WTC11 (cell line): Measurements from ENCODE around the gene ANXA11. TPM values are rescaled to one million over a fixed set of nuclear protein-coding genes. Genes with fewer than 3 reads are reported as not detected.

ENCODE experiments used
- ATAC-seq: fragments of 200-7000 bp; cut with Tn5 transposase; 2 replicates; pipeline ENCODE4 v1.10.0; 2021; ENCODE audit warnings: mild to moderate bottlenecking, moderate library complexity
- CTCF ChIA-PET: fragments of 300-600 bp; sonication (Branson Sonifier 250); formaldehyde crosslinking; loops from one replicate; lab custom pipeline; 2021; ENCODE audit warnings: antibody characterized with exemption; lab: Charles Lee
- POLR2A ChIA-PET: fragments of 350-600 bp; sonication (Branson Sonifier 250); formaldehyde crosslinking; loops from one replicate; lab custom pipeline; 2021; ENCODE audit warnings: antibody characterized with exemption; lab: Charles Lee
- DNase-seq: peaks from one replicate; pipeline ENCODE4 v3.0.0; 2021; ENCODE audit warnings: low spot score
- H3K27ac Mint-ChIP-seq: 2 replicates; pipeline ENCODE4 v1.8.0; 2021; ENCODE audit warnings: mixed read lengths
- H3K27me3 Mint-ChIP-seq: 2 replicates; pipeline ENCODE4 v1.8.0; 2021; ENCODE audit warnings: low read depth, mild to moderate bottlenecking, moderate library complexity, mixed read lengths
- H3K36me3 Mint-ChIP-seq: 2 replicates; pipeline ENCODE4 v1.8.0; 2021; ENCODE audit warnings: mixed read lengths
- H3K4me1 Mint-ChIP-seq: 2 replicates; pipeline ENCODE4 v1.8.0; 2022; ENCODE audit warnings: mixed read lengths
- H3K4me3 Mint-ChIP-seq: 2 replicates; pipeline ENCODE4 v1.8.0; 2021; ENCODE audit warnings: mild to moderate bottlenecking, moderate library complexity, mixed read lengths
- H3K9me3 Mint-ChIP-seq: 2 replicates; pipeline ENCODE4 v1.8.0; 2021; ENCODE audit warnings: mixed read lengths
- IRF2 ChIP-seq: sonication (generic); formaldehyde crosslinking; IDR thresholded peaks from 2 replicates; pipeline ENCODE4 v1.8.0; 2022; ENCODE audit warnings: low read depth, missing genetic modification reagents, borderline replicate concordance
- PRRX2 ChIP-seq: fragments of 250-450 bp; sonication (Bioruptor Pico); IDR thresholded peaks from 2 replicates; pipeline ENCODE4 v1.8.0; 2021; ENCODE audit warnings: mild to moderate bottlenecking
- SMAD4 ChIP-seq: sonication (generic); formaldehyde crosslinking; IDR thresholded peaks from 2 replicates; pipeline ENCODE4 v1.8.0; 2022; ENCODE audit warnings: mild to moderate bottlenecking, missing genetic modification reagents
- SP1 ChIP-seq: sonication (generic); formaldehyde crosslinking; conservative IDR thresholded peaks from 2 replicates; pipeline ENCODE4 v1.8.1; 2022; ENCODE audit warnings: missing genetic modification reagents
- TEAD1 ChIP-seq: sonication (generic); formaldehyde crosslinking; IDR thresholded peaks from 2 replicates; pipeline ENCODE4 v1.8.0; 2022; ENCODE audit warnings: mild to moderate bottlenecking, missing genetic modification reagents
- ZNF121 ChIP-seq: sonication (generic); formaldehyde crosslinking; IDR thresholded peaks from 2 replicates; pipeline ENCODE4 v1.8.0; 2023; ENCODE audit warnings: missing genetic modification reagents
- ZNF263 ChIP-seq: sonication (generic); formaldehyde crosslinking; IDR thresholded peaks from 2 replicates; pipeline ENCODE4 v1.8.1; 2022; ENCODE audit warnings: low read depth, mild to moderate bottlenecking, moderate library complexity, missing genetic modification reagents
- ZNF317 ChIP-seq: sonication (generic); formaldehyde crosslinking; IDR thresholded peaks from 2 replicates; pipeline ENCODE4 v1.8.1; 2023; ENCODE audit warnings: low read depth, mild to moderate bottlenecking, moderate library complexity, missing genetic modification reagents, borderline replicate concordance
- total RNA-seq: library from RNA; stranded (reverse); gene quantifications from 3 replicates; pipeline ENCODE4 v1.2.3, GENCODE V29; 2021
- TF ChIP-seq, protein P1 (sequence below): sonication (generic); formaldehyde crosslinking; IDR thresholded peaks from 2 replicates; pipeline ENCODE4 v1.8.0; 2022; ENCODE audit warnings: missing genetic modification reagents
- TF ChIP-seq, protein P2 (sequence below): sonication (generic); formaldehyde crosslinking; IDR thresholded peaks from 2 replicates; pipeline ENCODE4 v1.8.1; 2022; ENCODE audit warnings: mild to moderate bottlenecking, missing genetic modification reagents, moderate library complexity, borderline replicate concordance
- TF ChIP-seq, protein P3 (sequence below): sonication (generic); formaldehyde crosslinking; IDR thresholded peaks from 2 replicates; pipeline ENCODE4 v1.8.1; 2023; ENCODE audit warnings: mild to moderate bottlenecking, missing genetic modification reagents, moderate library complexity
- TF ChIP-seq, protein P4 (sequence below): sonication (generic); formaldehyde crosslinking; IDR thresholded peaks from 2 replicates; pipeline ENCODE4 v1.8.1; 2023; ENCODE audit warnings: mild to moderate bottlenecking, moderate library complexity, missing genetic modification reagents
- TF ChIP-seq, protein P5 (sequence below): fragments of 250-450 bp; sonication (Bioruptor Pico); IDR thresholded peaks from 2 replicates; pipeline ENCODE4 v1.9.0; 2021; ENCODE audit warnings: mild to moderate bottlenecking
- TF ChIP-seq, protein P6 (sequence below): sonication (generic); formaldehyde crosslinking; IDR thresholded peaks from 2 replicates; pipeline ENCODE4 v1.8.1; 2022; ENCODE audit warnings: low read depth, missing genetic modification reagents, borderline replicate concordance
- TF ChIP-seq, protein P7 (sequence below): sonication (generic); formaldehyde crosslinking; IDR thresholded peaks from 2 replicates; pipeline ENCODE4 v1.8.1; 2023; ENCODE audit warnings: mild to moderate bottlenecking, missing genetic modification reagents

The ANXA11 gene
- total RNA-seq, 1 experiment from 2014 or later = 83.3 TPM

DNA sequence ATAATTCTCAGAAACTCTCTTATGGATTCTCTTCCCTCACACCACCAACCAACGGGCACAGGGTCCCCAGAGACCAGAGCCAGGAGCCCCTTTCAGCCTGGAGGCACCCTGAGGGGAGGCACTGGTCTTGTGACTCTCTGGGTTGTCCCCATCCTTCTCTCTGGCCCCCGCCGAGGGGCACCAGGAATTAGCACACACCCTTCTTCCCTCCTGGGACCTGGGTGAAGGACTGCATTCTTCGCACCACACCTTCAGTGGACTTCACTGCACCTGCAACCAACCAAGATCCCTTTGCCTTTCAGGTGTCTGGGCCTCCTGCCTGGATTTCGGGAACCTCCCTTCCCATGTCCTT, 50.7 kb downstream of the ANXA11 start:
- ChIA-PET POLR2A (interaction anchor here (0.7 kb wide), 1 partner anchor 761 kb away, joined by 3 read pairs; no protein-coding TSS in a partner anchor), CTCF (interaction anchor here (3.0 kb wide), 1 partner anchor 11 kb away, joined by 10 read pairs; no protein-coding TSS in a partner anchor)
- no peak overlapping the region for H3K4me3 Mint-ChIP-seq

More for the DNA sequence above, 50.7 kb downstream of the ANXA11 start:
- TF ChIP-seq ZNF263 = no peak
- TF ChIP-seq, protein P1, sequence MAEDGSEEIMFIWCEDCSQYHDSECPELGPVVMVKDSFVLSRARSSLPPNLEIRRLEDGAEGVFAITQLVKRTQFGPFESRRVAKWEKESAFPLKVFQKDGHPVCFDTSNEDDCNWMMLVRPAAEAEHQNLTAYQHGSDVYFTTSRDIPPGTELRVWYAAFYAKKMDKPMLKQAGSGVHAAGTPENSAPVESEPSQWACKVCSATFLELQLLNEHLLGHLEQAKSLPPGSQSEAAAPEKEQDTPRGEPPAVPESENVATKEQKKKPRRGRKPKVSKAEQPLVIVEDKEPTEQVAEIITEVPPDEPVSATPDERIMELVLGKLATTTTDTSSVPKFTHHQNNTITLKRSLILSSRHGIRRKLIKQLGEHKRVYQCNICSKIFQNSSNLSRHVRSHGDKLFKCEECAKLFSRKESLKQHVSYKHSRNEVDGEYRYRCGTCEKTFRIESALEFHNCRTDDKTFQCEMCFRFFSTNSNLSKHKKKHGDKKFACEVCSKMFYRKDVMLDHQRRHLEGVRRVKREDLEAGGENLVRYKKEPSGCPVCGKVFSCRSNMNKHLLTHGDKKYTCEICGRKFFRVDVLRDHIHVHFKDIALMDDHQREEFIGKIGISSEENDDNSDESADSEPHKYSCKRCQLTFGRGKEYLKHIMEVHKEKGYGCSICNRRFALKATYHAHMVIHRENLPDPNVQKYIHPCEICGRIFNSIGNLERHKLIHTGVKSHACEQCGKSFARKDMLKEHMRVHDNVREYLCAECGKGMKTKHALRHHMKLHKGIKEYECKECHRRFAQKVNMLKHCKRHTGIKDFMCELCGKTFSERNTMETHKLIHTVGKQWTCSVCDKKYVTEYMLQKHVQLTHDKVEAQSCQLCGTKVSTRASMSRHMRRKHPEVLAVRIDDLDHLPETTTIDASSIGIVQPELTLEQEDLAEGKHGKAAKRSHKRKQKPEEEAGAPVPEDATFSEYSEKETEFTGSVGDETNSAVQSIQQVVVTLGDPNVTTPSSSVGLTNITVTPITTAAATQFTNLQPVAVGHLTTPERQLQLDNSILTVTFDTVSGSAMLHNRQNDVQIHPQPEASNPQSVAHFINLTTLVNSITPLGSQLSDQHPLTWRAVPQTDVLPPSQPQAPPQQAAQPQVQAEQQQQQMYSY (CRISPR knock-in tag) = no peak
- TF ChIP-seq IRF2 (CRISPR knock-in tag) = no peak
- TF ChIP-seq ZNF317 = no peak
- TF ChIP-seq SMAD4 = no peak
- no peak for TF ChIP-seq SP1 (CRISPR knock-in tag)
- TF ChIP-seq, protein P2, sequence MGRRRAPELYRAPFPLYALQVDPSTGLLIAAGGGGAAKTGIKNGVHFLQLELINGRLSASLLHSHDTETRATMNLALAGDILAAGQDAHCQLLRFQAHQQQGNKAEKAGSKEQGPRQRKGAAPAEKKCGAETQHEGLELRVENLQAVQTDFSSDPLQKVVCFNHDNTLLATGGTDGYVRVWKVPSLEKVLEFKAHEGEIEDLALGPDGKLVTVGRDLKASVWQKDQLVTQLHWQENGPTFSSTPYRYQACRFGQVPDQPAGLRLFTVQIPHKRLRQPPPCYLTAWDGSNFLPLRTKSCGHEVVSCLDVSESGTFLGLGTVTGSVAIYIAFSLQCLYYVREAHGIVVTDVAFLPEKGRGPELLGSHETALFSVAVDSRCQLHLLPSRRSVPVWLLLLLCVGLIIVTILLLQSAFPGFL (CRISPR knock-in tag) = no peak
- TF ChIP-seq, protein P3, sequence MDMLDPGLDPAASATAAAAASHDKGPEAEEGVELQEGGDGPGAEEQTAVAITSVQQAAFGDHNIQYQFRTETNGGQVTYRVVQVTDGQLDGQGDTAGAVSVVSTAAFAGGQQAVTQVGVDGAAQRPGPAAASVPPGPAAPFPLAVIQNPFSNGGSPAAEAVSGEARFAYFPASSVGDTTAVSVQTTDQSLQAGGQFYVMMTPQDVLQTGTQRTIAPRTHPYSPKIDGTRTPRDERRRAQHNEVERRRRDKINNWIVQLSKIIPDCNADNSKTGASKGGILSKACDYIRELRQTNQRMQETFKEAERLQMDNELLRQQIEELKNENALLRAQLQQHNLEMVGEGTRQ (CRISPR knock-in tag) = no peak
- TF ChIP-seq PRRX2 (CRISPR knock-in tag) = no peak
- no peak for TF ChIP-seq ZNF121 (CRISPR knock-in tag)
- TF ChIP-seq, protein P4, sequence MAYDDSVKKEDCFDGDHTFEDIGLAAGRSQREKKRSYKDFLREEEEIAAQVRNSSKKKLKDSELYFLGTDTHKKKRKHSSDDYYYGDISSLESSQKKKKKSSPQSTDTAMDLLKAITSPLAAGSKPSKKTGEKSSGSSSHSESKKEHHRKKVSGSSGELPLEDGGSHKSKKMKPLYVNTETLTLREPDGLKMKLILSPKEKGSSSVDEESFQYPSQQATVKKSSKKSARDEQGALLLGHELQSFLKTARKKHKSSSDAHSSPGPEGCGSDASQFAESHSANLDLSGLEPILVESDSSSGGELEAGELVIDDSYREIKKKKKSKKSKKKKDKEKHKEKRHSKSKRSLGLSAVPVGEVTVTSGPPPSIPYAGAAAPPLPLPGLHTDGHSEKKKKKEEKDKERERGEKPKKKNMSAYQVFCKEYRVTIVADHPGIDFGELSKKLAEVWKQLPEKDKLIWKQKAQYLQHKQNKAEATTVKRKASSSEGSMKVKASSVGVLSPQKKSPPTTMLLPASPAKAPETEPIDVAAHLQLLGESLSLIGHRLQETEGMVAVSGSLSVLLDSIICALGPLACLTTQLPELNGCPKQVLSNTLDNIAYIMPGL = no peak
- no peak for TF ChIP-seq TEAD1 (CRISPR knock-in tag)
- TF ChIP-seq, protein P5, sequence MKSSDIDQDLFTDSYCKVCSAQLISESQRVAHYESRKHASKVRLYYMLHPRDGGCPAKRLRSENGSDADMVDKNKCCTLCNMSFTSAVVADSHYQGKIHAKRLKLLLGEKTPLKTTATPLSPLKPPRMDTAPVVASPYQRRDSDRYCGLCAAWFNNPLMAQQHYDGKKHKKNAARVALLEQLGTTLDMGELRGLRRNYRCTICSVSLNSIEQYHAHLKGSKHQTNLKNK = no peak
- TF ChIP-seq, protein P6, sequence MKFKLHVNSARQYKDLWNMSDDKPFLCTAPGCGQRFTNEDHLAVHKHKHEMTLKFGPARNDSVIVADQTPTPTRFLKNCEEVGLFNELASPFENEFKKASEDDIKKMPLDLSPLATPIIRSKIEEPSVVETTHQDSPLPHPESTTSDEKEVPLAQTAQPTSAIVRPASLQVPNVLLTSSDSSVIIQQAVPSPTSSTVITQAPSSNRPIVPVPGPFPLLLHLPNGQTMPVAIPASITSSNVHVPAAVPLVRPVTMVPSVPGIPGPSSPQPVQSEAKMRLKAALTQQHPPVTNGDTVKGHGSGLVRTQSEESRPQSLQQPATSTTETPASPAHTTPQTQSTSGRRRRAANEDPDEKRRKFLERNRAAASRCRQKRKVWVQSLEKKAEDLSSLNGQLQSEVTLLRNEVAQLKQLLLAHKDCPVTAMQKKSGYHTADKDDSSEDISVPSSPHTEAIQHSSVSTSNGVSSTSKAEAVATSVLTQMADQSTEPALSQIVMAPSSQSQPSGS = no peak
- TF ChIP-seq, protein P7, sequence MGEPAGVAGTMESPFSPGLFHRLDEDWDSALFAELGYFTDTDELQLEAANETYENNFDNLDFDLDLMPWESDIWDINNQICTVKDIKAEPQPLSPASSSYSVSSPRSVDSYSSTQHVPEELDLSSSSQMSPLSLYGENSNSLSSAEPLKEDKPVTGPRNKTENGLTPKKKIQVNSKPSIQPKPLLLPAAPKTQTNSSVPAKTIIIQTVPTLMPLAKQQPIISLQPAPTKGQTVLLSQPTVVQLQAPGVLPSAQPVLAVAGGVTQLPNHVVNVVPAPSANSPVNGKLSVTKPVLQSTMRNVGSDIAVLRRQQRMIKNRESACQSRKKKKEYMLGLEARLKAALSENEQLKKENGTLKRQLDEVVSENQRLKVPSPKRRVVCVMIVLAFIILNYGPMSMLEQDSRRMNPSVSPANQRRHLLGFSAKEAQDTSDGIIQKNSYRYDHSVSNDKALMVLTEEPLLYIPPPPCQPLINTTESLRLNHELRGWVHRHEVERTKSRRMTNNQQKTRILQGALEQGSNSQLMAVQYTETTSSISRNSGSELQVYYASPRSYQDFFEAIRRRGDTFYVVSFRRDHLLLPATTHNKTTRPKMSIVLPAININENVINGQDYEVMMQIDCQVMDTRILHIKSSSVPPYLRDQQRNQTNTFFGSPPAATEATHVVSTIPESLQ (CRISPR knock-in tag) = no peak
- Mint-ChIP-seq H3K27me3 (no peaks in the 10 kb centered on the region), H3K27ac (peak overlapping the region; percentile 79), H3K9me3 (no peaks in the 10 kb centered on the region), H3K36me3 (peaks cover 44% of the 10 kb centered on the region), H3K4me1 (peaks cover 8% of the 10 kb centered on the region)
- ATAC-seq (no peak), DNase-seq (no peak)
